Peyer's patch (tissue), 4 donors: ENCODE measurements around the gene SOCS4.

Experiments
- CTCF ChIP-seq, 6 experiments: fragments of 450-650 bp in 4 of 6; fragments of 200-600 bp in 2 of 6; sonication (generic) in 1 of 6; IDR thresholded peaks; one replicate each; pipeline ENCODE4 v1.5.1; 2017 to 2019; ENCODE audit warnings: antibody characterized with exemption in 6 of 6, mild to moderate bottlenecking in 3 of 6, moderate library complexity in 1 of 6
- POLR2A ChIP-seq, 2 donors: fragments of 450-650 bp; IDR thresholded peaks; one replicate each; pipeline ENCODE4 v1.5.1; 2017; ENCODE audit warnings: antibody characterized with exemption in 2 of 2, mild to moderate bottlenecking in 2 of 2, moderate library complexity in 2 of 2

- TF ChIP-seq CTCF (IDR thresholded peaks at IDR 0.05), result no peak
- no peak for TF ChIP-seq POLR2A (IDR thresholded peaks at IDR 0.05)
Observed at GRCh38 chr14:55043528-55043927, 16.5 kb downstream of the SOCS4 start.
